Measurements from ENCODE around the gene SLC25A25. TPM values are rescaled to one million over a fixed set of nuclear protein-coding genes. Genes with fewer than 3 reads are reported as not detected.
A peak's percentile ranks its signal among the peaks of the same experiment; 100 is the strongest.

SLC25A25 gene
- total and polyA plus RNA-seq, 9 of the 15 experiments (the other 6 are each of a cell fraction or from before 2014, with no cell fraction given): 0.07 to 35.9 (median 23.2) TPM

- TF ChIP-seq UBTF (IDR thresholded peaks at IDR 0.05; ENCODE audit: borderline replicate concordance in 1 of 2, low read depth in 2 of 2, low read length in 2 of 2) (peak in 1 of 2 experiments; percentile 75; a peak in 3 of 4 replicates), YY1 (IDR thresholded peaks at IDR 0.05; ENCODE audit: borderline replicate concordance in 1 of 3, control insufficient read depth in 1 of 3, extremely low read depth in 1 of 3, insufficient read depth in 3 of 3, insufficient read length in 1 of 3, insufficient replicate concordance in 2 of 3, low read depth in 1 of 3, low read length in 2 of 3) (peak in 1 of 3 experiments; percentile 60), BACH1 (tag; IDR thresholded peaks at IDR 0.05) (peak; percentile 68; the same call in 1 of the 2 replicates), EP300 (IDR thresholded peaks at IDR 0.05; ENCODE audit: low read length) (peak; percentile 94), XRCC5 (IDR thresholded peaks at IDR 0.05; ENCODE audit: low read depth, low read length) (peak; percentile 33; the same call in 1 of the 2 replicates), ZNF408 (CRISPR knock-in tag; IDR thresholded peaks at IDR 0.05; ENCODE audit: low read depth) (no peak), MTA1 (IDR thresholded peaks at IDR 0.05; ENCODE audit: borderline replicate concordance) (peak; percentile 60; the same call in 1 of the 2 replicates), CEBPB (tag; IDR thresholded peaks at IDR 0.05) (peak; percentile 79), AFF1 (IDR thresholded peaks at IDR 0.05; ENCODE audit: low read depth in 1 of 2, partially characterized antibody in 2 of 2) (no peak), ZBTB12 (CRISPR knock-in tag; IDR thresholded peaks at IDR 0.05) (no peak), GTF2E2 (tag; IDR thresholded peaks at IDR 0.05) (peak; percentile 27; the same call in 1 of the 2 replicates), RBFOX2 (IDR thresholded peaks at IDR 0.05; ENCODE audit: low read depth, low read length) (peak; percentile 40), RBBP5 (IDR thresholded peaks at IDR 0.05; ENCODE audit: borderline replicate concordance, insufficient read depth, low read length, poor library complexity, severe bottlenecking) (peak; percentile 80), NCOA1 (IDR thresholded peaks at IDR 0.05; ENCODE audit: low read depth) (peak; percentile 42; the same call in 1 of the 2 replicates), HDAC2 (IDR thresholded peaks at IDR 0.05) (peak; percentile 70), BHLHE40 (IDR thresholded peaks at IDR 0.05; ENCODE audit: low read length) (0 out of 2 replicates have a peak, but pooled peaks have one; percentile 6), MTA2 (IDR thresholded peaks at IDR 0.05; ENCODE audit: low read depth) (peak; percentile 57), L3MBTL2 (IDR thresholded peaks at IDR 0.05) (no peak)
Measured at GRCh38 chr9:128078504-128079434, 10.7 kb downstream of the SLC25A25 start (continued).
